Omental fat pad (tissue), 4 donors: Measurements from ENCODE around the gene FZR1. TPM values are rescaled to one million over a fixed set of nuclear protein-coding genes. Genes with fewer than 3 reads are reported as not detected.

ENCODE experiments used
- ATAC-seq: fragments of 150-250 bp; one replicate; pipeline ENCODE4 v1.9.1; 2016; ENCODE audit warnings: mild to moderate bottlenecking, moderate library complexity; ENCODE audit not compliant: low FRiP score
- DNase-seq: peaks from one replicate; pipeline ENCODE4 v3.0.0-alpha.2; 2019; ENCODE audit warnings: low spot score
- CTCF ChIP-seq, 3 donors: fragments of 450-650 bp; IDR thresholded peaks; one replicate each; pipeline ENCODE4 v1.5.1; 2016 to 2017; ENCODE audit warnings: antibody characterized with exemption in 3 of 3, mild to moderate bottlenecking in 3 of 3, moderate library complexity in 2 of 3
- total RNA-seq, 4 donors: library from RNA; depleted of rRNA; stranded (reverse); fragments of >200 nt; gene quantifications; one replicate each; pipeline ENCODE4 v1.1.0, GENCODE V29; 2016

The FZR1 gene
- total RNA-seq, 4 donors from 2014 or later, result 10.0 to 33.1 (median 15.3) TPM

GRCh38 chr19:3517638-3518037 is 11.5 kb downstream of the FZR1 start:
- DNase-seq (no peak), ATAC-seq (no peak)

GRCh38 chr19:3518255-3518654 is 12.1 kb downstream of the FZR1 start:
- ATAC-seq, result no peak
- TF ChIP-seq CTCF (IDR thresholded peaks at IDR 0.05), result no peak
- no peak for DNase-seq

More at GRCh38 chr19:3517638-3518037, 11.5 kb downstream of the FZR1 start:
- TF ChIP-seq CTCF (IDR thresholded peaks at IDR 0.05), result no peak

- no peak for TF ChIP-seq CTCF (IDR thresholded peaks at IDR 0.05)
- ATAC-seq, result no peak
- DNase-seq, result no peak
Observed at GRCh38 chr19:3518659-3519058, 12.5 kb downstream of the FZR1 start.

GRCh38 chr19:3519126-3519525 is 13.0 kb downstream of the FZR1 start:
- TF ChIP-seq CTCF (IDR thresholded peaks at IDR 0.05), result no peak
- DNase-seq (no peak), ATAC-seq (no peak)

GRCh38 chr19:3520166-3521103 is 14.3 kb downstream of the FZR1 start:
- no peak for ATAC-seq
- no peak for TF ChIP-seq CTCF (IDR thresholded peaks at IDR 0.05)
- DNase-seq, result no peak

- DNase-seq (no peak), ATAC-seq (no peak)
- TF ChIP-seq CTCF (IDR thresholded peaks at IDR 0.05), result no peak
Observed at GRCh38 chr19:3521104-3521445, 15.0 kb downstream of the FZR1 start.
